Neutrophil (primary cell): ENCODE results near the gene ADRA2B.

Source experiments
- H3K27ac ChIP-seq: fragments of 200-600 bp; sonication (generic); 2 replicates; pipeline ENCODE4 v1.5.1; 2016; ENCODE audit warnings: mild to moderate bottlenecking, moderate library complexity
- H3K27me3 ChIP-seq: fragments of 200-600 bp; sonication (generic); 2 replicates; pipeline ENCODE4 v1.6.0; 2016; ENCODE audit warnings: mild to moderate bottlenecking
- H3K36me3 ChIP-seq: fragments of 200-600 bp; sonication (generic); 2 replicates; pipeline ENCODE4 v1.5.1; 2017
- H3K4me1 ChIP-seq, 2 experiments: fragments of 200-600 bp in 1 of 2; sonication (generic) in 1 of 2; 1 replicate in 1 of 2; 2 replicates in 1 of 2; pipeline versions ENCODE4 v1.5.1 to v1.6.1; 2013 to 2016; ENCODE audit warnings: low read depth in 1 of 2, low read length in 1 of 2, mild to moderate bottlenecking in 1 of 2, moderate library complexity in 1 of 2; ENCODE audit not compliant: control insufficient read depth in 1 of 2, insufficient read depth in 1 of 2
- H3K4me3 ChIP-seq, 2 experiments: fragments of 200-600 bp in 1 of 2; sonication (generic) in 1 of 2; 1 replicate in 1 of 2; 2 replicates in 1 of 2; pipeline ENCODE4 v1.5.1; 2013 to 2016; ENCODE audit warnings: low read depth in 1 of 2, low read length in 1 of 2, mild to moderate bottlenecking in 1 of 2, moderate library complexity in 1 of 2
- H3K9me3 ChIP-seq: fragments of 200-600 bp; sonication (generic); 2 replicates; pipeline ENCODE4 v1.5.1; 2016
- TF ChIP-seq, protein P1 (sequence below): fragments of 200-600 bp; sonication (generic); IDR thresholded peaks from 2 replicates; pipeline ENCODE4 v1.5.1; 2016; ENCODE audit warnings: antibody characterized with exemption

ADRA2B gene

DNA sequence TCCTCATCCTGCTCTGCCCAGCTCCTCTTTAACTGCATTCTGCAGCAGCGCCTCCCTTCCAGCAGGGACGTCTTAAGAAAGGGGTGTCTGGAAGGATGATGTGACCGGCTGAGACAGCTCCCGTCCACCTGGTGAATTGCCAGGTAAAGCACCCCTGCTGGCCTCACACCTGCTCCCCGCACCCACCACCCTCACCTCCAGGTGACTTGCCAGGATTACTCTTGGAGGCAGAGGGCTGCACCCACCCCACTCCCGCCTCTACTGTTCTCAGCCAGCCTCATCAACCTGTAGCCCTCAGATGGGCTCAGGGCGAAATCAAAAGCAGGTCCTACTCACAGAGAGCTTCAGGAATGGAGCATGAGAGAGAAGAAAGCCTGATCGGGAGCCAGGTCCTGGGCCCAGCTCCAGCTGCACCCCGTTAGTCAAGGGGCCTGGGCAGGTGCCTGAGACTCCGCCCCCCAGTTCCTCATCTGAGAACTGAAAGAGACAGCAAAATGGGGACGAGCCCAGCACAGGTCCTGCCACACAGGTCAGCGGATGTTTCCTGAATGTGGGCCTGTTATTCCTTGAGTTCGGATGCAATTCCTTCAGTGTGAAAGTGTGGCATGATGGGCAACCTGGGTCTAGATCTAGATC, 5.6 kb downstream of the ADRA2B start:
- Histone ChIP-seq H3K36me3 (no peaks in the 10 kb centered on the region), H3K9me3 (peaks cover 1% of the 10 kb centered on the region), H3K4me1 (peaks cover 0 to 1% of the 10 kb centered on the region in 2 experiments), H3K27ac (no peak overlapping the region), H3K27me3 (peaks cover 44% of the 10 kb centered on the region), H3K4me3 (no peak overlapping the region)
- TF ChIP-seq, protein P1, sequence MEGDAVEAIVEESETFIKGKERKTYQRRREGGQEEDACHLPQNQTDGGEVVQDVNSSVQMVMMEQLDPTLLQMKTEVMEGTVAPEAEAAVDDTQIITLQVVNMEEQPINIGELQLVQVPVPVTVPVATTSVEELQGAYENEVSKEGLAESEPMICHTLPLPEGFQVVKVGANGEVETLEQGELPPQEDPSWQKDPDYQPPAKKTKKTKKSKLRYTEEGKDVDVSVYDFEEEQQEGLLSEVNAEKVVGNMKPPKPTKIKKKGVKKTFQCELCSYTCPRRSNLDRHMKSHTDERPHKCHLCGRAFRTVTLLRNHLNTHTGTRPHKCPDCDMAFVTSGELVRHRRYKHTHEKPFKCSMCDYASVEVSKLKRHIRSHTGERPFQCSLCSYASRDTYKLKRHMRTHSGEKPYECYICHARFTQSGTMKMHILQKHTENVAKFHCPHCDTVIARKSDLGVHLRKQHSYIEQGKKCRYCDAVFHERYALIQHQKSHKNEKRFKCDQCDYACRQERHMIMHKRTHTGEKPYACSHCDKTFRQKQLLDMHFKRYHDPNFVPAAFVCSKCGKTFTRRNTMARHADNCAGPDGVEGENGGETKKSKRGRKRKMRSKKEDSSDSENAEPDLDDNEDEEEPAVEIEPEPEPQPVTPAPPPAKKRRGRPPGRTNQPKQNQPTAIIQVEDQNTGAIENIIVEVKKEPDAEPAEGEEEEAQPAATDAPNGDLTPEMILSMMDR: no peak

DNA sequence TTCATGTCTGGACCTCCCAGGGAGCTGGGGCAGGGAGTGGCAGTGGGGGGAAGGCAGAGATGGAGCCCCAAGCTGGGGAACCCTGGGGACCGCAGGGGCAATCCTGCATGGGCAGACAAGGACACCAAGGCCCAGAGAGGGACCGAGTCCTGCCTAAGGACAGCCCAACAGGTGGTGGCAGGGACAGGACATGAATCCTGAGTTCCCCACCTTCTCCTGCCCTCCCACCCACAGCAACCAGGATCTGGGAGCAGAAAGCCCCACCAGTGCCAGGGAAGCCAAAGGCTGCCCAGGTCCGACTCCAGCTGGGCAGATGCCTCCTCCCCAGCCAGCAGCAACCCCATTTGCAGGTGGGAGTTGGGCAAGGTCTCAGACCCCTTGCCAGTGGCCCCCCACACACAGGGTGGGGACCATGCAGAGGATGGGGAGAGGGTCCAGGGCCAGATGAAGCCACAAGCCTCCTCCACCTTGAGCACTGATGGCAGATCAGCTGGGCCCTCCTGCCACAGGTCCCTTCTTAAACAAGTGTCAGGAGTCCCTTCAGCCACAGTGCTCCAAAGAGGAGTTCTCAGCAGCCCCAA, 6.3 kb downstream of the ADRA2B start:
- Histone ChIP-seq H3K27ac (no peak overlapping the region), H3K36me3 (no peaks in the 10 kb centered on the region), H3K9me3 (peaks cover 8% of the 10 kb centered on the region), H3K4me1 (no peaks in the 10 kb centered on the region), H3K27me3 (peaks cover 37% of the 10 kb centered on the region), H3K4me3 (no peak overlapping the region)
- TF ChIP-seq, protein P1: no peak

DNA sequence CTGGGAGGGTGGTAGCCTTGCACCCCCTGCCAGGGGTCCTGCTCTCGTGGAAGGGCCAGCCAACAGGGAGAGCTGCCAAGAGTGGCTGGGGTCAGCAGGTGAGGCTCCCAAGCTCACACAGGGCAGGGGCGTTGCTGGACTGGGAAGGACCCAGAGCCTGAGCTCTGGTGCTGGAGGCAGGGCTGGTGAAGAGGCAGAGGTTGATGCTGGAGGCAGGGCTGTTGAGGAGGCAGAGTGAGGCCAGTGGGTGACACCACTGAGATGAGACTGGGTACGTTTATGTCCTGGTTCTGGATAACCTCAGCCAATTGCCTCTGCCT, 7.0 kb downstream of the ADRA2B start:
- Histone ChIP-seq H3K4me1 (no peaks in the 10 kb centered on the region), H3K4me3 (no peak overlapping the region), H3K9me3 (peaks cover 11% of the 10 kb centered on the region), H3K27ac (no peak overlapping the region), H3K27me3 (peaks cover 30% of the 10 kb centered on the region), H3K36me3 (no peaks in the 10 kb centered on the region)
- TF ChIP-seq, protein P1: no peak

DNA sequence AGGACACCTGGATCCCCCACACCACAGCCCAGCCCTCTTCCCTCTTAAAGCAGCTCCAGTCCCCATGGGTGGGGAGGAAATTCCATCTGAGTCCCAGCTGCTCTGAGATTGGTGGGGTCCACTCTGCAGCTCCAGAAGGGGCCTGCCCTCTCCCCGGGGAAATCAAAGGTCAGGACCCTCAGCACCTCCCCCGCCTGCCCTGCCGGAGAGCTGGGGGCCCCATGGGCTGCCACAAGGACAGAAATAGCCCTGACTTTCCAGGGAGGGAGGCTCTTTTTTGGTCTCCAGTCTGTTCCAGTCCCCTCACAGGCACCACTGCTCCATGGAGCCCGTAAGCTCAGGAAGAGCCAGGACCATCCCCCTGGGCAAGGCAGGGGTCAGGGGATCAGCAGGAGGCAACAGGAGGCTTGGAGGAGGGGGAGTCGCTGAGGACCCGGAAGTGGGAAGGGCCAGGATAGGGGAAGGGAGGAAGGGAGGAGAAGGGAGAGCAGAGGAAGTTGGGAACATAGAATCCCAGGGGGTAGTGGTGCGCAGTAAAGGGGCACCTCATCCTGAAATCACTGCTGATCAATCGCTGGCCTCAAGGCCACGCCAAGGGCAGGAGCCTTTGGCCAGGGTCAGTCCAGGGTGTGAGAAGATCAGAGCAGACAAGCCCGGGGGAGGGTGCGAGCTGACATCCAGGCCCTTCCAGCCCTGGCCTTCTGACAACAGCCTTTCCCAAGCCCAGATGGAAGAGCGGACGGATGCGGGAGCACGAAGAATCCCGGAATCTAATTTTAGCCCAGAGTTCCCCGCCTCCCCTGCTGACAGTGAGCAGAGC, 7.6 kb downstream of the ADRA2B start:
- Histone ChIP-seq H3K27me3 (peaks cover 25% of the 10 kb centered on the region), H3K4me1 (no peaks in the 10 kb centered on the region), H3K36me3 (no peaks in the 10 kb centered on the region), H3K4me3 (no peak overlapping the region), H3K9me3 (peaks cover 11% of the 10 kb centered on the region), H3K27ac (no peak overlapping the region)
- TF ChIP-seq, protein P1: no peak

DNA sequence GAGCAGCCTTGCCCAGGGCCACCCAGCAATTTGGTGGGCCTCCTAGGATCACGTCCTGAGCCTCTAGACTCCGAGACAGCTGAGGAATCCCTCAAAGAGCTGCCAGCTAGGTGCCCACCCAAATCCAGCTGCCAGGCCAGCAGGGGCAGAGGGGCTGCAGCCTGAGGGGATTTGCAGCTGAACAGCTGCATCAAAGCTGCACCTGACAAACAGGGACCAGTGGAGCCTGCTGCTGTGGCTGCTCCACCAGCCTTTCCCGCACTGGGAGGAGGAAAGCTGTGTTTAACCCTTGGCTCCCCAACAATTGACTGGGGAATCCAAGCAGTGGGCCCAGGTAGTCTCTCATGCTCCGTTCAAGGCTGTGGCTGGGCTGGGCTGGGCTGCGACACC, 8.2 kb downstream of the ADRA2B start:
- H3K4me3 ChIP-seq: no peak overlapping the region

More for the DNA sequence above, 8.2 kb downstream of the ADRA2B start:
- H3K9me3 ChIP-seq: peaks cover 11% of the 10 kb centered on the region
- no peak overlapping the region for H3K27ac ChIP-seq
- peaks cover 19% of the 10 kb centered on the region for H3K27me3 ChIP-seq
- no peaks in the 10 kb centered on the region for H3K4me1 ChIP-seq
- no peaks in the 10 kb centered on the region for H3K36me3 ChIP-seq
- TF ChIP-seq, protein P1: no peak
